ENCODE results near the gene SOHLH1.

DNA sequence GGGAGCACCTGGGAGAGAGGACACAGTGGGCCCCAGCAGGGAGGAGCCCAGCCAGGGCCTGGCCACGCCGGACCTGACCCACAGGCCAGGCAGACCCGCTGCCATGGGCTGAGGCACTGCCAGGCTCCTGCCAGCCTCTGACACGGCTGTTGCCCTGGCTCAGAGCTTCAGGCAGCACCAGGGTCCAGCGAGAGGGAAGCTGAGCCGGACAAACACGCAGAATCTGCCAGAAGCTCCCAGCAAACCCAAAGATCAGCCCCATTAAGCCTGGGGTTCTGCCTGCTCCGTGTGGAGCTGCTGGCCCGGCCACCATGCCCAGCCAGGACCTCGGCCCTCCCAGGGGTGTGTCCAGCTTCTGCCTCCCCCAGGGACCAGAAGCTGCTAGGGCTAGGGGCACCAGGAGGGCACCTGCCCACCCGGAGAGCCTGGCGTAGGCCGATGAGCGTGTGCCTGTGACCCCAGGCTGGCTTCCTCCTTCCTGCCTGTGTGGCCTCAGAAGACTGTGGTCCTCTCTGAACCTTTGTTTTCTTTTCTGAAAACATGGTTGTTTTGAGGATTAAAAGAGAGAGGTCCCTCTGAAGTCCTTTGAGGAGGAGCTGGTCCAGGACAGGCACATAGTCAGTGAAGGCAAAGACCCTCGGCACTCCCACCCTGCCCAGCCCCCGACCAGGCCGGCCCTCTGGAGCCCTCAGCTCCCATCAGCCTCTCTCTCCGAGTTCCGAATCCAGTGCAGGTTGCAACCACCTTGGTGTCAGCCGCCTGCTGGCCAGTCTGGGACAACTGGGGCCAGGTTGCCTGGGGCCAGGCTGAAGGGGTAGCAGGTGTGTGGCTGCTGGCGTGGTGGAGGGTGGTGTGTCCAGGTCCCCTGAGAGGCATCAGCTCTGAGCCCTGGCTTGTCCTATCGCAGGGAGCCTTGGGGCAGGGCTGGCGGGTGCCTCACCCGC lies 42.3 kb upstream of the SOHLH1 start:
- TF ChIP-seq RFX5 (IDR thresholded peaks at IDR 0.05; ENCODE audit: low read length) (no peak), EP300 (IDR thresholded peaks at IDR 0.05; ENCODE audit: borderline replicate concordance in 1 of 2, low read depth in 1 of 2, low read length in 1 of 2) (no peak), CHD2 (IDR thresholded peaks at IDR 0.05; ENCODE audit: low read length, partially characterized antibody) (no peak)

Measured in SK-N-SH (cell line).